RWPE2 (cell line): Measurements from ENCODE around the gene IL1RN.

ENCODE experiments used
- ATAC-seq: fragments of 200-7000 bp; cut with Tn5 transposase; 3 replicates; pipeline ENCODE4 v1.9.1; 2021; ENCODE audit warnings: low read depth
- DNase-seq: peaks from one replicate; pipeline ENCODE4 v3.0.0-alpha.2; 2020; ENCODE audit warnings: low spot score
- H3K27ac ChIP-seq: fragments of 450-650 bp; 2 replicates; pipeline ENCODE4 v1.5.1; 2017; ENCODE audit warnings: mild to moderate bottlenecking; ENCODE audit not compliant: poor library complexity, severe bottlenecking
- H3K27me3 ChIP-seq: fragments of 250-450 bp; sonication (Bioruptor Pico); 2 replicates; pipeline ENCODE4 v1.5.1; 2021; ENCODE audit warnings: mild to moderate bottlenecking, moderate library complexity; ENCODE audit not compliant: insufficient read depth, poor library complexity, severe bottlenecking
- H3K36me3 ChIP-seq: fragments of 250-450 bp; sonication (Bioruptor Pico); 2 replicates; pipeline ENCODE4 v1.5.1; 2020; ENCODE audit warnings: low read depth, mild to moderate bottlenecking, moderate library complexity
- H3K4me1 ChIP-seq: fragments of 250-450 bp; sonication (Bioruptor Pico); 2 replicates; pipeline ENCODE4 v1.5.1; 2021; ENCODE audit warnings: mild to moderate bottlenecking, moderate library complexity; ENCODE audit not compliant: insufficient read depth, poor library complexity, severe bottlenecking
- H3K4me3 ChIP-seq: fragments of 250-450 bp; sonication (Bioruptor Pico); 2 replicates; pipeline ENCODE4 v1.5.1; 2021; ENCODE audit warnings: mild to moderate bottlenecking, moderate library complexity; ENCODE audit not compliant: severe bottlenecking
- H3K9me3 ChIP-seq: fragments of 250-450 bp; sonication (Bioruptor Pico); 2 replicates; pipeline ENCODE4 v1.5.1; 2021; ENCODE audit warnings: mild to moderate bottlenecking, moderate library complexity; ENCODE audit not compliant: severe bottlenecking
- TF ChIP-seq, protein P1 (sequence below): fragments of 450-650 bp; IDR thresholded peaks from one replicate; pipeline ENCODE4 v1.5.1; 2017; ENCODE audit warnings: mild to moderate bottlenecking, moderate library complexity; ENCODE audit not compliant: poor library complexity, severe bottlenecking

IL1RN gene

DNA sequence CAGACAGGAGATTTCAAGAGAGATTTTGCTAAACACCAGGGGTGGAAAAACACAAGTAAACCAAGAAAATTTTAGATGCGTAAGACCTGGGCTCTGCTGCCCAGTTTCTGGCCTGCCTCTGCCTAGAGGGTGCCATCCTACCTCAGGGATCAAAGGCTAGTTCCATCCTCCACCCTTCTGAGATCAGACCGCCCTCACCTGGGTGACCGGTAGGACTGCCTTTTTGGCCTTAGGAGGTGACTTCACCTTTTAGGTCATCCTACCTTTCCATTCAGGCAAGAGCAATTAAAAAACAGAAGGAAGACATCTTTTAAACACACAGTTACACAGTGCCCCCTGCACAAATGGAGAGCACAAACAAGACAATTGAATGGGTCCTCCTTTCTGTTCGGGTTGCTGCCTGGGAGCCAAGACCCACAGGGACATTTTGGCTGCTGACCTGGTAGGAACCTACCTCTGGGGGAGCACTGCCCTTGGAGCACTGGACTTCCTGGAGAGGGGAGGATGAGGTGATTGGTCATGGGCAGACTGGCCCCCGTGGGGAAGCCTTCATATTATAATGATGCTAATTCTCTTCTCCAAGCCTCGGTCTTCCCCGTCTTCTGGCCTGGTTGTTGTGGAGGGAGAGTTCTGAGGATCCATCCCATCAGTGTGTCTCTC, 49.4 kb downstream of the IL1RN start:
- Histone ChIP-seq H3K36me3 (no peaks in the 10 kb centered on the region), H3K27ac (no peak overlapping the region), H3K4me1 (no peaks in the 10 kb centered on the region), H3K9me3 (no peaks in the 10 kb centered on the region), H3K27me3 (no peaks in the 10 kb centered on the region), H3K4me3 (no peak overlapping the region)
- no peak for ATAC-seq
- DNase-seq, result no peak
- TF ChIP-seq, protein P1, sequence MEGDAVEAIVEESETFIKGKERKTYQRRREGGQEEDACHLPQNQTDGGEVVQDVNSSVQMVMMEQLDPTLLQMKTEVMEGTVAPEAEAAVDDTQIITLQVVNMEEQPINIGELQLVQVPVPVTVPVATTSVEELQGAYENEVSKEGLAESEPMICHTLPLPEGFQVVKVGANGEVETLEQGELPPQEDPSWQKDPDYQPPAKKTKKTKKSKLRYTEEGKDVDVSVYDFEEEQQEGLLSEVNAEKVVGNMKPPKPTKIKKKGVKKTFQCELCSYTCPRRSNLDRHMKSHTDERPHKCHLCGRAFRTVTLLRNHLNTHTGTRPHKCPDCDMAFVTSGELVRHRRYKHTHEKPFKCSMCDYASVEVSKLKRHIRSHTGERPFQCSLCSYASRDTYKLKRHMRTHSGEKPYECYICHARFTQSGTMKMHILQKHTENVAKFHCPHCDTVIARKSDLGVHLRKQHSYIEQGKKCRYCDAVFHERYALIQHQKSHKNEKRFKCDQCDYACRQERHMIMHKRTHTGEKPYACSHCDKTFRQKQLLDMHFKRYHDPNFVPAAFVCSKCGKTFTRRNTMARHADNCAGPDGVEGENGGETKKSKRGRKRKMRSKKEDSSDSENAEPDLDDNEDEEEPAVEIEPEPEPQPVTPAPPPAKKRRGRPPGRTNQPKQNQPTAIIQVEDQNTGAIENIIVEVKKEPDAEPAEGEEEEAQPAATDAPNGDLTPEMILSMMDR, result no peak

- DNase-seq (no peak), ATAC-seq (no peak)
- TF ChIP-seq, protein P1, result no peak
- no peaks in the 10 kb centered on the region for H3K36me3 ChIP-seq
- H3K27ac ChIP-seq, result no peak overlapping the region
- H3K27me3 ChIP-seq, result no peaks in the 10 kb centered on the region
- H3K9me3 ChIP-seq, result no peaks in the 10 kb centered on the region
- no peak overlapping the region for H3K4me3 ChIP-seq
- no peaks in the 10 kb centered on the region for H3K4me1 ChIP-seq
Measured at GRCh38 chr2:113178069-113178746, 50.8 kb downstream of the IL1RN start.

GRCh38 chr2:113178891-113179290, 51.5 kb downstream of the IL1RN start:
- no peaks in the 10 kb centered on the region for H3K4me1 ChIP-seq
- TF ChIP-seq, protein P1, result no peak

DNA sequence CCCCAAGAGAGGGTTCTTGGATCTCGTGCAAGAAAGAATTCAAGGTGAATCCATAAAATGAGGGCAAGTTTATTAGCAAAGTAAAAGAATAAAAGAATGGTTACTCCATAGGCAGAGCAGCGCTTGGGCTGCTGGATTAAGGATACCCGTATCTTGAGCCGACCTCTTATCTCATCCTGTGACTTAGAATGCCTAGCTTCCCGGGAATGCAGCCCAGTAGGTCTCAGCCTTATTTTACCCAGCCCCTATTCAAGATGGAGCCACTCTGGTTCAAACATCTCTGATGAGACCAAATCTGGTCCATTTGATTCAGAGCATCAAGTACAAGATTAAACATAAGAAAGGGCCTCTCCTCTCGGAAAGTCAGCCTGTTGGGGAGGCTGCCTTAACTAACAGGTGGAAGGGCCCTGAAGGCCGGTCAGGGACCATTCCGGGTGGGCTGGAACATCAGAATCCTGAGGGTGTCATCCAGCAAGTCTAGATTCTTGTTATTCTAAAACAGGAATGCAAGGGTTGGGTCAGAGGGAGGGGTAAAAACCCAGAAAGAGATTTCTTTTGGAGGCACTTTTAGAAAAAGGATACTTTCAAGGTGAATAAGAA, 52.1 kb downstream of the IL1RN start:
- Histone ChIP-seq H3K36me3 (no peaks in the 10 kb centered on the region), H3K4me1 (no peaks in the 10 kb centered on the region)

More at GRCh38 chr2:113178891-113179290, 51.5 kb downstream of the IL1RN start:
- no peak for ATAC-seq
- no peaks in the 10 kb centered on the region for H3K27me3 ChIP-seq
- H3K27ac ChIP-seq, result no peak overlapping the region
- H3K9me3 ChIP-seq, result no peaks in the 10 kb centered on the region
- H3K4me3 ChIP-seq, result no peak overlapping the region
- no peaks in the 10 kb centered on the region for H3K36me3 ChIP-seq
- no peak for DNase-seq

More for the DNA sequence above, 52.1 kb downstream of the IL1RN start:
- H3K27ac ChIP-seq, result no peak overlapping the region
- no peak overlapping the region for H3K4me3 ChIP-seq
- TF ChIP-seq, protein P1, result no peak
- H3K9me3 ChIP-seq, result no peaks in the 10 kb centered on the region
- ATAC-seq (no peak), DNase-seq (no peak)
- no peaks in the 10 kb centered on the region for H3K27me3 ChIP-seq
